Measurements from ENCODE around the gene PER2.
"Not testable (repeated sequence)": the region's sequence is repeated elsewhere in the genome, so short reads cannot be mapped to it uniquely, and the experiment has no call there.

The PER2 gene, protein sequence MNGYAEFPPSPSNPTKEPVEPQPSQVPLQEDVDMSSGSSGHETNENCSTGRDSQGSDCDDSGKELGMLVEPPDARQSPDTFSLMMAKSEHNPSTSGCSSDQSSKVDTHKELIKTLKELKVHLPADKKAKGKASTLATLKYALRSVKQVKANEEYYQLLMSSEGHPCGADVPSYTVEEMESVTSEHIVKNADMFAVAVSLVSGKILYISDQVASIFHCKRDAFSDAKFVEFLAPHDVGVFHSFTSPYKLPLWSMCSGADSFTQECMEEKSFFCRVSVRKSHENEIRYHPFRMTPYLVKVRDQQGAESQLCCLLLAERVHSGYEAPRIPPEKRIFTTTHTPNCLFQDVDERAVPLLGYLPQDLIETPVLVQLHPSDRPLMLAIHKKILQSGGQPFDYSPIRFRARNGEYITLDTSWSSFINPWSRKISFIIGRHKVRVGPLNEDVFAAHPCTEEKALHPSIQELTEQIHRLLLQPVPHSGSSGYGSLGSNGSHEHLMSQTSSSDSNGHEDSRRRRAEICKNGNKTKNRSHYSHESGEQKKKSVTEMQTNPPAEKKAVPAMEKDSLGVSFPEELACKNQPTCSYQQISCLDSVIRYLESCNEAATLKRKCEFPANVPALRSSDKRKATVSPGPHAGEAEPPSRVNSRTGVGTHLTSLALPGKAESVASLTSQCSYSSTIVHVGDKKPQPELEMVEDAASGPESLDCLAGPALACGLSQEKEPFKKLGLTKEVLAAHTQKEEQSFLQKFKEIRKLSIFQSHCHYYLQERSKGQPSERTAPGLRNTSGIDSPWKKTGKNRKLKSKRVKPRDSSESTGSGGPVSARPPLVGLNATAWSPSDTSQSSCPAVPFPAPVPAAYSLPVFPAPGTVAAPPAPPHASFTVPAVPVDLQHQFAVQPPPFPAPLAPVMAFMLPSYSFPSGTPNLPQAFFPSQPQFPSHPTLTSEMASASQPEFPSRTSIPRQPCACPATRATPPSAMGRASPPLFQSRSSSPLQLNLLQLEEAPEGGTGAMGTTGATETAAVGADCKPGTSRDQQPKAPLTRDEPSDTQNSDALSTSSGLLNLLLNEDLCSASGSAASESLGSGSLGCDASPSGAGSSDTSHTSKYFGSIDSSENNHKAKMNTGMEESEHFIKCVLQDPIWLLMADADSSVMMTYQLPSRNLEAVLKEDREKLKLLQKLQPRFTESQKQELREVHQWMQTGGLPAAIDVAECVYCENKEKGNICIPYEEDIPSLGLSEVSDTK (N-terminal part only)

DNA sequence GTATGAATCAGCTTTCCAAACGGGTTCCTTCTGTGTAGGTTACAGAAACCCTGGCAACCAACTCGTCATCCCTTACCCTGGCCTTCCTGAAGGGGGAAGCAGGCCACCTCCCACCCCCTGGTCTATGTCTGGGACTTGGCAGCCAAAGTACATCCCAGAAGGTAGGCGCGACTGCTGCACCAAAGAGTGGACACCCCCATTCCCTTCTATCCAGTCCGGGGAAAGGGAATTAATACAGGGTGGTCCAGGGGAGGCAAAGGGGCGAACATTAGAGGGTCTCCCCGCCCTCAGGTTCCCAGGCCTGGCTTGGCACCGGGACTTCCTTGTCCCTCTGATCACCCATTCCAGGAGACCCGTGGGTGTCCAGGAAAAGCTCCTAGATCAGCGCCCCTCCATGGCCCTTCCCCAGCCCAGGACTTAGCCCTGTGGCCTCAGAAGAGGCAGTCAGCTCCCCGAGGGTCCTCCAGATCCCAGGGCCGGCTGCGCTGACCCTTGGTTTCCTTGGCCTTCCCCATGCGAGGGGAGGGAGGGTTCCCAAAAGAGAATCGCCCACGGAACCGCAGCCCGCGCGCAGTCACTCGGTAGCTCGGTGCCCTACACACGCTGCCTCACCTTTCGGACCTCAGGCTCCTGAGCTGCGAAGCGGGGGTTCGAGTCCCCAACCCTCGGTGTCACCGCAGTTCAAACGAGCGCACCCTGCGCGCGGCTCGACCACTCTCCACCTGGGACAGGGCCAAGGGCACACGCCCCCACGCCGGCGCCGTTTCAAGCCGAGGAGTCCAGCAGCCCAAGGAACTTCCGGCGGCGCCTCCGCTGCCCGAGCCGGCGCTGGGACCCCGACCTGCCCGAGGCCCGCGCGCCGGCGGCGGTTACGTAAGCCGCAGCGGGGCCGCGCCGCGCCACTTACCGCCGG is at the start of gene PER2:
Gene PER2, minus strand, starts transcription at position 874 of the 913 bp plus-strand sequence. CDS start 10,674 bp downstream, outside the sequence.
- TF ChIP-seq CTCF (conservative IDR thresholded peaks at IDR 0.05; ENCODE audit: low read length): peak; percentile 40
- peak; percentile 92 for DNase-seq (ENCODE audit: low read depth)
- H3K4me3 ChIP-seq (ENCODE audit: low read length): peak within 1 kb of the TSS; percentile 94

- no peak for DNase-seq (ENCODE audit: low read depth)
- no peak overlapping the region for H3K4me3 ChIP-seq (ENCODE audit: low read length)
- TF ChIP-seq CTCF (conservative IDR thresholded peaks at IDR 0.05; ENCODE audit: low read length): no peak
Measured at GRCh38 chr2:238337846-238338245, 49.4 kb upstream of the PER2 start.

GRCh38 chr2:238336793-238337444 is 48.5 kb upstream of the PER2 start:
- no peak for TF ChIP-seq CTCF (conservative IDR thresholded peaks at IDR 0.05; ENCODE audit: low read length)
- H3K4me3 ChIP-seq (ENCODE audit: low read length): no peak overlapping the region
- no peak for DNase-seq (ENCODE audit: low read depth)

- TF ChIP-seq CTCF (conservative IDR thresholded peaks at IDR 0.05; ENCODE audit: low read length): no peak
- H3K4me3 ChIP-seq (ENCODE audit: low read length): no peak overlapping the region
- DNase-seq (ENCODE audit: low read depth): no peak
Measured at GRCh38 chr2:238336151-238336550, 47.7 kb upstream of the PER2 start.

DNA sequence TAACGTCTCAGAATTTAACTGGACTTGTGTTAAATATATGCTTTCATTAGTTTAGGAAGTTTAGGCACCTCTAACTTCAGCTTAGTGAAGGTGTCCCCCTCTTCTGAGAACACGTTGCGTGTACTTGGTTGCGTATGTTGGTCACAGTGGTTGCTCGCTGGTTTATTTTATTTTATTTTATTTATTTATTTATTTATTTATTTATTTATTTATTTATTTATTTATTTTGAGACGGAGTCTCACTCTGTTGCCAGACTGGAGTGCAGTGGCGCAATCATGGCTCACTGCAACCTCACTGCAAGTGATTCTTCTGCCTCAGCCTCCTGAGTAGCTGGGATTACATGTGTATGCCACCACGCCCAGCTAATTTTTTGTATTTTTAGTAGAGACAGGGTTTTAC is 47.2 kb upstream of the PER2 start:
- DNase-seq (ENCODE audit: low read depth); H3K4me3 ChIP-seq (ENCODE audit: low read length): not testable (repeated sequence)

DNA sequence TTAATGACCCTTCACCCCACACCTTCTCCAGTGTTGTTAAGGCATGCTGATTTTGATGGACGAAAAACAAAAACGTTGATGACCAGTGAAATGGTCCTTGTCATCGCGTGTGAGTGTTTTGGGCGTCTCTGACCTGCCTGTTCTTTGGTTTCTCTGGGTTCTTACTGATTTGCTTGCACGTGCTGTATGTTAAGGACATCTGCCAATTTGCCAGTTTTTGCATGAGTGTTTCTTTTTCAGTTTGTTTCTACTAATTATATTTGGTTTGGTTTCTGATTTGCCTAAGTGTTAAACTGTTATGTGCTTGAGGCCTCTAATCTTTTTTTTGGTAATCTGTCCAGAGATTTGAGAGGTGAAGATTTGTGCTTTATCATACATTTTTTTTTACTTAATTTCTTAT is 46.5 kb upstream of the PER2 start:
- DNase-seq (ENCODE audit: low read depth): no peak
- no peak overlapping the region for H3K4me3 ChIP-seq (ENCODE audit: low read length)
- no peak for TF ChIP-seq CTCF (conservative IDR thresholded peaks at IDR 0.05; ENCODE audit: low read length)
